Activated T-helper 1 cell treated with anti-CD3 and anti-CD28 coated beads, Interleukin-2, amount 50 U/mL, for 16 hours (primary cell): ENCODE results near the gene MROH7.

Source experiments
- DNase-seq, 2 donors: peaks; one replicate each; pipeline ENCODE4 v3.0.0-alpha.2; 2020; ENCODE audit warnings: low read depth in 1 of 2, low spot score in 1 of 2

Gene MROH7

GRCh38 chr1:54695764-54696163, 54.2 kb downstream of the MROH7 start:
- DNase-seq = no peak

GRCh38 chr1:54696262-54696661, 54.7 kb downstream of the MROH7 start:
- no peak for DNase-seq

- no peak for DNase-seq
Observed at GRCh38 chr1:54697896-54698295, 56.3 kb downstream of the MROH7 start.

GRCh38 chr1:54698346-54698745, 56.8 kb downstream of the MROH7 start:
- no peak for DNase-seq

GRCh38 chr1:54699936-54700525, 58.4 kb downstream of the MROH7 start:
- DNase-seq = no peak

- DNase-seq = no peak
Observed at GRCh38 chr1:54701066-54701465, 59.5 kb downstream of the MROH7 start.

- no peak for DNase-seq
Observed at GRCh38 chr1:54701996-54702395, 60.4 kb downstream of the MROH7 start.

- DNase-seq = no peak
Observed at GRCh38 chr1:54703471-54703870, 61.9 kb downstream of the MROH7 start.

GRCh38 chr1:54705153-54705552, 63.6 kb downstream of the MROH7 start:
- DNase-seq = no peak

GRCh38 chr1:54706419-54706818, 64.8 kb downstream of the MROH7 start:
- DNase-seq = no peak

GRCh38 chr1:54708385-54708784, 66.8 kb downstream of the MROH7 start:
- no peak for DNase-seq

- no peak for DNase-seq
Observed at GRCh38 chr1:54709547-54710292, 68.1 kb downstream of the MROH7 start.

- DNase-seq = no peak
Observed at GRCh38 chr1:54710434-54710833, 68.8 kb downstream of the MROH7 start.

- no peak for DNase-seq
Observed at GRCh38 chr1:54710841-54711240, 69.3 kb downstream of the MROH7 start.

- no peak for DNase-seq
Observed at GRCh38 chr1:54711536-54711935, 70.0 kb downstream of the MROH7 start.

- DNase-seq = no peak
Observed at GRCh38 chr1:54714881-54715492, 73.4 kb downstream of the MROH7 start.

GRCh38 chr1:54715493-54716298, 74.1 kb downstream of the MROH7 start, which contains the start of gene TTC4:
Gene TTC4 (plus strand): TSS chr1:54715861. CDS start chr1:54715909, 48 bp downstream.
- peak; percentile 62 to 76 for DNase-seq

GRCh38 chr1:54716299-54717047, 74.9 kb downstream of the MROH7 start:
- no peak for DNase-seq

GRCh38 chr1:54721719-54722118, 80.1 kb downstream of the MROH7 start:
- no peak for DNase-seq

- no peak for DNase-seq
Observed at GRCh38 chr1:54723985-54724384, 82.4 kb downstream of the MROH7 start.

GRCh38 chr1:54724771-54725170, 83.2 kb downstream of the MROH7 start:
- no peak for DNase-seq
